ENCODE measurements around the gene HNRNPA0.

DNA sequence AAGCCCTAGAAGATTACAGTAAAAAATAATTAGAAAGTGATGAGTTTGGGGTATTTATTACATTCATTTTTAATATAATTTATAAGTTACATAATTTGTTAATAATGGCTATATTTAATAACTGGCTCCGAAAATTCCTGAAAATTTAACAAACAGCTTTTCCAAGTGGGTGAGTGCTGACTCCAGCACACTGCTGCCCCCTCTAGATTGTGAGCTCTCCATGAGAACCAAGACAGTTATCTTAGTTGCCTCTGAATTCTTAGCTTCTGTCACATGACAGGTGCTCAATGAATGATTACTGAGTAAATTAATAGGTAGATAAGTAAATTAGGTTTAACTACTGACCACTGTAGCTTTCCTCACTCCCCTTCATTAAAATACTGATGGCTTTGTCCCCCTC lies 26.1 kb downstream of the HNRNPA0 start:
- TF ChIP-seq, protein P1, sequence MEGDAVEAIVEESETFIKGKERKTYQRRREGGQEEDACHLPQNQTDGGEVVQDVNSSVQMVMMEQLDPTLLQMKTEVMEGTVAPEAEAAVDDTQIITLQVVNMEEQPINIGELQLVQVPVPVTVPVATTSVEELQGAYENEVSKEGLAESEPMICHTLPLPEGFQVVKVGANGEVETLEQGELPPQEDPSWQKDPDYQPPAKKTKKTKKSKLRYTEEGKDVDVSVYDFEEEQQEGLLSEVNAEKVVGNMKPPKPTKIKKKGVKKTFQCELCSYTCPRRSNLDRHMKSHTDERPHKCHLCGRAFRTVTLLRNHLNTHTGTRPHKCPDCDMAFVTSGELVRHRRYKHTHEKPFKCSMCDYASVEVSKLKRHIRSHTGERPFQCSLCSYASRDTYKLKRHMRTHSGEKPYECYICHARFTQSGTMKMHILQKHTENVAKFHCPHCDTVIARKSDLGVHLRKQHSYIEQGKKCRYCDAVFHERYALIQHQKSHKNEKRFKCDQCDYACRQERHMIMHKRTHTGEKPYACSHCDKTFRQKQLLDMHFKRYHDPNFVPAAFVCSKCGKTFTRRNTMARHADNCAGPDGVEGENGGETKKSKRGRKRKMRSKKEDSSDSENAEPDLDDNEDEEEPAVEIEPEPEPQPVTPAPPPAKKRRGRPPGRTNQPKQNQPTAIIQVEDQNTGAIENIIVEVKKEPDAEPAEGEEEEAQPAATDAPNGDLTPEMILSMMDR (IDR thresholded peaks at IDR 0.05), result no peak
- no peak for TF ChIP-seq POLR2A (IDR thresholded peaks at IDR 0.05)
